A549 (cell line): ENCODE measurements around the gene CARMIL1. TPM values are rescaled to one million over a fixed set of nuclear protein-coding genes. Genes with fewer than 3 reads are reported as not detected.

Experiments
- ATAC-seq, 2 experiments: fragments of 200-7000 bp in 1 of 2; fragments of >200 bp in 1 of 2; cut with Nextera tagmentation in 1 of 2; cut with Tn5 transposase in 1 of 2; 3 replicates each; pipeline versions ENCODE4 v1.8.0 to v1.9.1; 2018 to 2020; ENCODE audit warnings: mild to moderate bottlenecking in 1 of 2, moderate library complexity in 1 of 2
- CTCF ChIA-PET: fragments of 300-600 bp; sonication (Branson Sonifier 250); formaldehyde crosslinking; extraction: SDS; loops from one replicate; lab custom pipeline; 2021; ENCODE audit warnings: antibody characterized with exemption, inconsistent platforms; lab: Yijun Ruan, JAX
- POLR2A ChIA-PET: fragments of 350-600 bp; formaldehyde crosslinking; extraction: SDS; loops from one replicate; lab custom pipeline; 2021; ENCODE audit warnings: antibody characterized with exemption, inconsistent platforms; lab: Yijun Ruan, JAX
- DNase-seq, 2 experiments: peaks; one replicate each; pipeline versions ENCODE4 v3.0.0 to v3.0.0-alpha.2; 2011 to 2016; ENCODE audit warnings: low read depth in 1 of 2, low spot score in 1 of 2
- FAIRE-seq: peaks from 2 replicates; lab custom pipeline; 2011; peaks lifted over from hg19 to GRCh38; lab: Jason Lieb, UNC
- H3K27ac ChIP-seq, 2 experiments: fragments of >200 bp; sonication (Bioruptor Twin); formaldehyde crosslinking; 3 replicates each; pipeline ENCODE4 v1.5.1; 2016 to 2017
- H3K4me1 ChIP-seq: fragments of >200 bp; sonication (Bioruptor Twin); formaldehyde crosslinking; 3 replicates; pipeline ENCODE4 v1.6.1; 2016
- H3K4me2 ChIP-seq: fragments of >200 bp; sonication (Bioruptor Twin); formaldehyde crosslinking; 3 replicates; pipeline ENCODE4 v1.6.1; 2016
- H3K4me3 ChIP-seq: fragments of >200 bp; sonication (Bioruptor Twin); formaldehyde crosslinking; 3 replicates; pipeline ENCODE4 v1.5.1; 2016
- H3K9me3 ChIP-seq: fragments of >200 bp; sonication (Bioruptor Twin); formaldehyde crosslinking; 3 replicates; pipeline ENCODE4 v1.6.1; 2016
- BHLHE40 ChIP-seq: IDR thresholded peaks from 2 replicates; pipeline ENCODE4 v1.6.1; 2012; ENCODE audit warnings: low read depth, low read length, inconsistent platforms
- CBX8 ChIP-seq: fragments of 200-600 bp; sonication (generic); IDR thresholded peaks from 2 replicates; pipeline ENCODE4 v1.6.1; 2016
- CEBPB ChIP-seq, 2 experiments: fragments of >200 bp in 1 of 2; sonication (Bioruptor Twin) in 1 of 2; formaldehyde crosslinking in 1 of 2; IDR thresholded peaks; 2 replicates each; pipeline ENCODE4 v1.6.1; 2012 to 2016
- CHD4 ChIP-seq: fragments of 200-600 bp; sonication (generic); IDR thresholded peaks from 2 replicates; pipeline ENCODE4 v1.6.1; 2016; ENCODE audit warnings: antibody characterized with exemption, mild to moderate bottlenecking, borderline replicate concordance
- ESRRA ChIP-seq: fragments of 150-350 bp; IDR thresholded peaks from 2 replicates; pipeline ENCODE4 v1.6.1; 2014; ENCODE audit warnings: mild to moderate bottlenecking, low read length, borderline replicate concordance
- FOSB ChIP-seq: fragments of 250-450 bp; sonication (Bioruptor Pico); IDR thresholded peaks from 2 replicates; pipeline ENCODE4 v1.5.0; 2020; ENCODE audit warnings: mild to moderate bottlenecking, moderate library complexity
- HMGXB4 ChIP-seq: fragments of 250-450 bp; sonication (Bioruptor Pico); IDR thresholded peaks from 2 replicates; pipeline ENCODE4 v1.5.0; 2021; ENCODE audit warnings: mild to moderate bottlenecking, moderate library complexity, borderline replicate concordance
- KDM5A ChIP-seq: fragments of 200-600 bp; sonication (generic); IDR thresholded peaks from 2 replicates; pipeline ENCODE4 v1.6.1; 2016; ENCODE audit warnings: antibody characterized with exemption, mild to moderate bottlenecking
- MAFK ChIP-seq: fragments of 450-650 bp; IDR thresholded peaks from 2 replicates; pipeline ENCODE4 v1.6.1; 2014; ENCODE audit not compliant: partially characterized antibody
- MAX ChIP-seq: IDR thresholded peaks from 2 replicates; pipeline ENCODE4 v1.6.1; 2012
- MYC ChIP-seq: IDR thresholded peaks from 2 replicates; pipeline ENCODE4 v1.6.1; 2012; ENCODE audit warnings: mild to moderate bottlenecking, inconsistent platforms, low read length, improper control_type of control experiment, borderline replicate concordance
- NFE2L2 ChIP-seq: fragments of 150-350 bp; conservative IDR thresholded peaks from 2 replicates; pipeline ENCODE4 v1.6.1; 2014; ENCODE audit warnings: low read length
- NPAS2 ChIP-seq: fragments of 250-450 bp; sonication (Bioruptor Pico); IDR thresholded peaks from 2 replicates; pipeline ENCODE4 v1.8.0; 2022; ENCODE audit warnings: mild to moderate bottlenecking, moderate library complexity, borderline replicate concordance
- PHF8 ChIP-seq: fragments of 200-600 bp; sonication (generic); IDR thresholded peaks from 2 replicates; pipeline ENCODE4 v1.6.1; 2016; ENCODE audit warnings: low read depth, mild to moderate bottlenecking, antibody characterized with exemption, moderate library complexity, borderline replicate concordance
- POLR2A ChIP-seq: IDR thresholded peaks from 2 replicates; pipeline ENCODE4 v1.6.1; 2012; ENCODE audit warnings: mild to moderate bottlenecking, low read length
- RCOR1 ChIP-seq: fragments of 150-350 bp; IDR thresholded peaks from 2 replicates; pipeline ENCODE4 v1.6.1; 2014; ENCODE audit warnings: antibody characterized with exemption, low read length, low read depth
- REST ChIP-seq: fragments of 200-600 bp; sonication (generic); IDR thresholded peaks from 2 replicates; pipeline ENCODE4 v1.6.1; 2016; ENCODE audit warnings: antibody characterized with exemption, mild to moderate bottlenecking, moderate library complexity
- TFCP2L1 ChIP-seq: fragments of 250-450 bp; sonication (Bioruptor Pico); IDR thresholded peaks from 2 replicates; pipeline ENCODE4 v1.5.0; 2021; ENCODE audit warnings: mild to moderate bottlenecking
- TP53 ChIP-seq: fragments of 250-450 bp; sonication (Bioruptor Pico); IDR thresholded peaks from 2 replicates; pipeline ENCODE4 v1.5.0; 2021; ENCODE audit warnings: mild to moderate bottlenecking, moderate library complexity
- USF2 ChIP-seq: fragments of 450-650 bp; IDR thresholded peaks from 2 replicates; pipeline ENCODE4 v1.6.1; 2014; ENCODE audit warnings: antibody characterized with exemption
- ZFP36 ChIP-seq: fragments of 450-650 bp; IDR thresholded peaks from 2 replicates; pipeline ENCODE4 v1.6.1; 2014; ENCODE audit warnings: borderline replicate concordance; ENCODE audit not compliant: partially characterized antibody
- WGBS: methylation state at CpG from one replicate; pipeline ENCODE4 v1.1.6; 2017; ENCODE audit errors: missing lambda C conversion rate; 5-methylcytosine and 5-hydroxymethylcytosine counted together
- polyA plus RNA-seq, 4 experiments: library from polyadenylated mRNA; depleted of rRNA in 3 of 4; stranded (reverse); fragments of >200 nt; fragmentation: RNase III in 1 of 4; extraction: RNeasy Plus Mini Kit Qiagen cat#74134 plus additional on column Dnase treatment in 1 of 4; gene quantifications; 2 replicates in 3 of 4; 3 replicates in 1 of 4; pipeline ENCODE4 v1.2.3, GENCODE V29; 2011 to 2017
- TF ChIP-seq, protein P1 (sequence below): fragments of >200 bp; sonication (Bioruptor Twin); formaldehyde crosslinking; IDR thresholded peaks from 3 replicates; pipeline ENCODE4 v1.6.1; 2016

Gene CARMIL1
- polyA plus RNA-seq, 2 of the 4 experiments (the other 2 are of a cell fraction), result 11.5 to 11.8 TPM

DNA sequence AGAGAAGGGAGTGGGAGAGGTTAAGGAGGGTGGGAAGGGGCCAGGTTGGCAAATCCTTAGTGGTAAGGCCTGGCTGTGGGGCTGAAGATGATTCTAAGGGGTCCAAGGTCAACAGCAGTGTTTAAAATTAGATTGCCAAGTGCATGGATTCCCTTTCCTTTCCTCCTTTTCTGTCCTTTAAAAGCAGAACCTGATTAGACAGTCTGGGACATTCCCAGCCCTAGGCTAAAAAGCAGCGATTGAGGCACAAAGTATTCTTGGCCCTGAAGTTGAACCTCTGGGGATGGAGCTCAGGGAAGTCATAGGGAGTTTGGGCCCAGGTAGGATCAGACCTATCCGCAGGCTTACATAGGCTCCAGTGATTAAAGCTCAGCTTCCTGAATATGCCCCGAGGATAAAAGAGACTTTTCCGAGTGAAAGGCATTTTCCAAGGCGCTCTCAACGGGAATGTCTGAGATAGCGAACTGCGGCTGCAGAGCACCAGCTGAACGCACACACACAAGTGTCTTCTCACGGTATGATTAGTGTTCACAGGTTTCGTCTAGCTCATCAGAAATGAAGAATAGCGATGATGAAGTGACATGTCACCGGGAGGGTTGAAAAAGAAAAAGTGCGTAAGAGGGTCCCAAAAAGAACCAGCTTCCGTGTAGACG lies 787 bp upstream of the CARMIL1 start:
- Histone ChIP-seq H3K4me1 (peaks cover 21% of the 10 kb centered on the region), H3K4me3 (peak overlapping the region; percentile 99), H3K27ac (peak overlapping the region; percentile 95 to 96), H3K4me2 (peak overlapping the region; percentile 83), H3K9me3 (no peaks in the 10 kb centered on the region)
- POLR2A ChIA-PET, result interaction anchor here (1.0 to 2.1 kb wide), 4 partner anchors 13 to 212 kb away, joined by 4 to 7 read pairs (median 5); no protein-coding TSS in a partner anchor
- ATAC-seq, result peak; percentile 11 to 19; a peak in 3 of 6 replicates
- CTCF ChIA-PET, result interaction anchor here (0.6 to 3.8 kb wide), 37 partner anchors 8 to 717 kb away, joined by 3 to 36 read pairs (median 5); no protein-coding TSS in a partner anchor
- DNase-seq, result no peak
- WGBS, result 15% methylated on average over 16 of the region's 16 CpGs
- TF ChIP-seq MAFK (peak; percentile 32), NFE2L2 (no peak)
- FAIRE-seq, result no peak

- POLR2A ChIA-PET, result interaction anchor here (0.7 to 2.1 kb wide), 8 partner anchors 14 to 210 kb away, joined by 3 to 9 read pairs (median 4); no protein-coding TSS in a partner anchor
- Histone ChIP-seq H3K4me1 (peaks cover 28% of the 10 kb centered on the region), H3K4me3 (peak overlapping the region; percentile 99), H3K27ac (peak overlapping the region; percentile 95 to 96), H3K4me2 (peak overlapping the region; percentile 87), H3K9me3 (no peaks in the 10 kb centered on the region)
- under 1% methylated on average over 14 of the region's 31 CpGs for WGBS
- CTCF ChIA-PET, result interaction anchor here (0.6 to 3.8 kb wide), 37 partner anchors 8 to 716 kb away, joined by 3 to 36 read pairs (median 4); no protein-coding TSS in a partner anchor
- FAIRE-seq (no peak), DNase-seq (peak; percentile 19 to 21), ATAC-seq (peak; percentile 42 to 52)
- TF ChIP-seq MAX (0 out of 2 replicates have a peak, but pooled peaks have one; percentile 24), CEBPB (IDR thresholded peaks at IDR 0.05) (no peak)
These were observed 672 bp downstream of the CARMIL1 start for GRCh38 chr6:25279748-25280343.

GRCh38 chr6:25280344-25281074 lies 1.3 kb downstream of the CARMIL1 start:
- POLR2A ChIA-PET, result interaction anchor here (1.6 kb wide), 1 partner anchor 22 kb away, joined by 3 read pairs; no protein-coding TSS in a partner anchor
- ATAC-seq, result peak; percentile 1 to 15; a peak in 3 of 6 replicates
- 3% methylated on average over 13 of the region's 13 CpGs for WGBS
- TF ChIP-seq CHD4 (no peak), MYC (no peak), KDM5A (no peak), NPAS2 (no peak), TFCP2L1 (CRISPR knock-in tag) (no peak), POLR2A (no peak), CEBPB (IDR thresholded peaks at IDR 0.05) (no peak), RCOR1 (no peak), ZFP36 (no peak), PHF8 (no peak), REST (no peak), CBX8 (no peak), TP53 (CRISPR knock-in tag) (no peak), ESRRA (no peak), HMGXB4 (CRISPR knock-in tag) (no peak), BHLHE40 (no peak), FOSB (CRISPR knock-in tag) (no peak), USF2 (no peak)
- TF ChIP-seq, protein P1, sequence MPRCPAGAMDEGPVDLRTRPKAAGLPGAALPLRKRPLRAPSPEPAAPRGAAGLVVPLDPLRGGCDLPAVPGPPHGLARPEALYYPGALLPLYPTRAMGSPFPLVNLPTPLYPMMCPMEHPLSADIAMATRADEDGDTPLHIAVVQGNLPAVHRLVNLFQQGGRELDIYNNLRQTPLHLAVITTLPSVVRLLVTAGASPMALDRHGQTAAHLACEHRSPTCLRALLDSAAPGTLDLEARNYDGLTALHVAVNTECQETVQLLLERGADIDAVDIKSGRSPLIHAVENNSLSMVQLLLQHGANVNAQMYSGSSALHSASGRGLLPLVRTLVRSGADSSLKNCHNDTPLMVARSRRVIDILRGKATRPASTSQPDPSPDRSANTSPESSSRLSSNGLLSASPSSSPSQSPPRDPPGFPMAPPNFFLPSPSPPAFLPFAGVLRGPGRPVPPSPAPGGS, result no peak

More at GRCh38 chr6:25280344-25281074, 1.3 kb downstream of the CARMIL1 start:
- peaks cover 28% of the 10 kb centered on the region for H3K4me1 ChIP-seq
- CTCF ChIA-PET, result interaction anchor here (0.6 to 3.8 kb wide), 5 partner anchors 15 to 209 kb away, joined by 3 to 36 read pairs (median 21); no protein-coding TSS in a partner anchor
- H3K4me3 ChIP-seq, result peak overlapping the region; percentile 99
- FAIRE-seq (no peak), DNase-seq (peak; percentile 40 to 44)
- H3K27ac ChIP-seq, result peak overlapping the region; percentile 95 to 96
- H3K9me3 ChIP-seq, result no peaks in the 10 kb centered on the region
- H3K4me2 ChIP-seq, result peak overlapping the region; percentile 87
